K562 (cell line): ENCODE data around the gene HMGA1. TPM values are rescaled to one million over a fixed set of nuclear protein-coding genes. Genes with fewer than 3 reads are reported as not detected.

Experiments
- BRD9 ChIP-seq: fragments of 450-650 bp; IDR thresholded peaks from 2 replicates; pipeline ENCODE4 v1.6.1; 2018; ENCODE audit warnings: low read depth; ENCODE audit not compliant: partially characterized antibody
- CBX3 ChIP-seq, 2 experiments: IDR thresholded peaks; 1 replicate in 1 of 2; 2 replicates in 1 of 2; pipeline ENCODE4 v1.6.1; 2012; ENCODE audit warnings: inconsistent platforms in 2 of 2, low read length in 2 of 2, borderline replicate concordance in 1 of 2, control low read depth in 1 of 2
- CTCFL ChIP-seq: IDR thresholded peaks from 2 replicates; pipeline ENCODE4 v1.6.1; 2011; ENCODE audit warnings: borderline replicate concordance, low read depth, mild to moderate bottlenecking, moderate library complexity, low read length; ENCODE audit not compliant: insufficient read depth, poor library complexity, severe bottlenecking
- ETV1 ChIP-seq: fragments of 450-650 bp; conservative IDR thresholded peaks from 2 replicates; pipeline ENCODE4 v1.6.1; 2016; ENCODE audit warnings: missing genetic modification characterization, control low read depth, low read depth, missing compliant biosample characterization
- GATAD2A ChIP-seq: fragments of 450-650 bp; IDR thresholded peaks from 2 replicates; pipeline ENCODE4 v1.6.1; 2017
- HMG20A ChIP-seq: fragments of 450-650 bp; formaldehyde crosslinking; conservative IDR thresholded peaks from 2 replicates; pipeline ENCODE4 v1.4.0; 2020; ENCODE audit warnings: mild to moderate bottlenecking, mixed read lengths
- HOMEZ ChIP-seq: fragments of 250-450 bp; sonication (Bioruptor Pico); IDR thresholded peaks from 2 replicates; pipeline ENCODE4 v1.4.0; 2020; ENCODE audit warnings: mild to moderate bottlenecking, moderate library complexity
- NEUROD1 ChIP-seq: fragments of 150-350 bp; IDR thresholded peaks from 2 replicates; pipeline ENCODE4 v1.6.1; 2014; ENCODE audit warnings: borderline replicate concordance, low read length, low read depth; ENCODE audit not compliant: partially characterized antibody
- PBX2 ChIP-seq, 2 experiments: IDR thresholded peaks in 1 of 2; conservative IDR thresholded peaks in 1 of 2; 2 replicates each; pipeline ENCODE4 v1.6.1; 2016; ENCODE audit warnings: low read depth in 2 of 2, mild to moderate bottlenecking in 1 of 2, missing compliant biosample characterization in 1 of 2, missing genetic modification characterization in 1 of 2, moderate library complexity in 1 of 2
- TFE3 ChIP-seq: fragments of 450-650 bp; formaldehyde crosslinking; IDR thresholded peaks from 2 replicates; pipeline ENCODE4 v1.4.0; 2020; ENCODE audit warnings: mild to moderate bottlenecking, mixed read lengths
- THAP12 ChIP-seq: fragments of 250-450 bp; sonication (Bioruptor Pico); IDR thresholded peaks from 2 replicates; pipeline ENCODE4 v1.9.0; 2021; ENCODE audit warnings: mild to moderate bottlenecking, inconsistent platforms
- YBX1 ChIP-seq: fragments of 450-650 bp; IDR thresholded peaks from 2 replicates; pipeline ENCODE4 v1.7.1; 2016; ENCODE audit warnings: mild to moderate bottlenecking
- ZFP36 ChIP-seq: fragments of 150-350 bp; IDR thresholded peaks from 2 replicates; pipeline ENCODE4 v1.6.1; 2018; ENCODE audit warnings: low read length, low read depth; ENCODE audit not compliant: partially characterized antibody
- ZNF282 ChIP-seq: sonication (generic); formaldehyde crosslinking; IDR thresholded peaks from 2 replicates; pipeline ENCODE4 v1.8.1; 2023; ENCODE audit warnings: missing genetic modification reagents
- ZNF699 ChIP-seq: fragments of 250-450 bp; sonication (Bioruptor Pico); IDR thresholded peaks from 2 replicates; pipeline ENCODE4 v1.8.0; 2021; ENCODE audit warnings: mild to moderate bottlenecking, moderate library complexity; ENCODE audit not compliant: insufficient replicate concordance
- ZNF75A ChIP-seq: fragments of 450-650 bp; formaldehyde crosslinking; IDR thresholded peaks from 2 replicates; pipeline ENCODE4 v1.4.0; 2020; ENCODE audit warnings: mild to moderate bottlenecking
- polyA plus RNA-seq, 8 experiments: library from polyadenylated mRNA; depleted of rRNA in 4 of 8; stranded (reverse) in 5 of 8; unstranded in 3 of 8; fragments of >200 nt; fragmentation: Nextera tagmentation in 2 of 8; fragmentation: Illumina TruSeq in 1 of 8; extraction: Ambion mirVana in 2 of 8; extraction: Trizol in 1 of 8; gene quantifications; 2 replicates each; pipeline versions ENCODE4 v1.2.1 to v1.2.3, GENCODE V29; 2011 to 2014; ENCODE audit warnings: inconsistent platforms in 1 of 8, missing spikeins in 1 of 8
- total RNA-seq, 7 experiments: library from RNA; depleted of rRNA in 6 of 7; stranded (reverse); fragments of >200 nt in 6 of 7; fragmentation: Illumina TruSeq in 2 of 7; extraction: Trizol in 2 of 7; gene quantifications; 2 replicates each; pipeline versions ENCODE4 v1.2.1 to v1.2.3, GENCODE V29; 2011 to 2021; ENCODE audit warnings: low replicate concordance in 1 of 7

The HMGA1 gene
- total and polyA plus RNA-seq, 9 of the 15 experiments (the other 6 are each of a cell fraction or from before 2014, with no cell fraction given) = 27.8 to 1,947 (median 594) TPM

GRCh38 chr6:34248727-34249468, 12.2 kb downstream of the HMGA1 start, which contains the start of gene SMIM29 (continued):
- TF ChIP-seq GATAD2A (0 out of 2 replicates have a peak, but pooled peaks have one; percentile 66), CTCFL (peak; percentile 76), ZNF699 (no peak), TFE3 (CRISPR knock-in tag) (peak; percentile 76), HMG20A (CRISPR knock-in tag) (no peak), ZFP36 (no peak), HOMEZ (CRISPR knock-in tag) (no peak), ETV1 (tag) (peak; percentile 29; the same call in 1 of the 2 replicates), ZNF75A (no peak), NEUROD1 (peak; percentile 17), PBX2 (CRISPR knock-in tag; IDR thresholded peaks at IDR 0.05; ENCODE audit: low read depth) (no peak), PBX2 (tag; conservative IDR thresholded peaks at IDR 0.05; ENCODE audit: low read depth) (no peak), YBX1 (no peak), ZNF282 (CRISPR knock-in tag) (no peak), THAP12 (CRISPR knock-in tag) (peak; percentile 84), BRD9 (peak; percentile 14), CBX3 (IDR thresholded peaks at IDR 0.05; ENCODE audit: borderline replicate concordance in 1 of 2, low read length in 2 of 2) (no peak)
